PC-3 (cell line): ENCODE results near the gene FBXO42. TPM values are rescaled to one million over a fixed set of nuclear protein-coding genes. Genes with fewer than 3 reads are reported as not detected.
"Not testable (repeated sequence)": the region's sequence is repeated elsewhere in the genome, so short reads cannot be mapped to it uniquely, and the experiment has no call there.

Experiments used
- ATAC-seq: fragments of 200-7000 bp; cut with Tn5 transposase; 2 replicates; pipeline ENCODE4 v1.9.1; 2020; ENCODE audit warnings: mild to moderate bottlenecking, moderate library complexity
- BruUV-seq: library from RNA; stranded (reverse); fragments of 400-500 nt; replicated peaks from 2 replicates; lab custom pipeline; 2021; lab: Mats Ljungman, UMichigan
- CTCF ChIA-PET: fragments of 300-600 bp; sonication (Branson Sonifier 250); formaldehyde crosslinking; loops from one replicate; lab custom pipeline; 2022; ENCODE audit warnings: antibody characterized with exemption; lab: Charles Lee
- POLR2A ChIA-PET: fragments of 300-600 bp; sonication (Branson Sonifier 250); formaldehyde crosslinking; loops from one replicate; lab custom pipeline; 2022; ENCODE audit warnings: antibody characterized with exemption; ENCODE audit not compliant: unreplicated experiment; lab: Charles Lee
- DNase-seq: peaks from one replicate; pipeline ENCODE4 v3.0.0-alpha.2; 2015
- H2AFZ ChIP-seq: fragments of 300-600 bp; sonication (generic); 2 replicates; pipeline ENCODE4 v1.6.0; 2016; ENCODE audit warnings: antibody characterized with exemption, low read length
- H3F3A ChIP-seq: fragments of 300-600 bp; sonication (generic); one replicate; pipeline ENCODE4 v1.6.0; 2017; ENCODE audit warnings: antibody characterized with exemption, low read length, control low read depth, mild to moderate bottlenecking; ENCODE audit not compliant: unreplicated experiment
- H3K27ac ChIP-seq: fragments of 300-600 bp; sonication (generic); 2 replicates; pipeline ENCODE4 v1.5.1; 2016; ENCODE audit warnings: mild to moderate bottlenecking, low read length
- H3K27me3 ChIP-seq: fragments of 300-600 bp; sonication (generic); 2 replicates; pipeline ENCODE4 v1.6.1; 2016; ENCODE audit warnings: low read length, mixed read lengths
- H3K36me3 ChIP-seq: fragments of 300-600 bp; sonication (generic); 2 replicates; pipeline ENCODE4 v1.6.1; 2016; ENCODE audit warnings: low read depth, mixed run types, low read length, mixed read lengths
- H3K4me1 ChIP-seq: fragments of 300-600 bp; sonication (generic); 2 replicates; pipeline ENCODE4 v1.5.1; 2016; ENCODE audit warnings: low read length; ENCODE audit not compliant: insufficient read depth
- H3K4me2 ChIP-seq: fragments of 300-600 bp; sonication (generic); 2 replicates; pipeline ENCODE4 v1.6.0; 2016; ENCODE audit warnings: low read length
- H3K4me3 ChIP-seq: fragments of 300-600 bp; sonication (generic); 2 replicates; pipeline ENCODE4 v1.5.1; 2016; ENCODE audit warnings: mild to moderate bottlenecking, low read length, mixed read lengths
- H3K79me2 ChIP-seq: fragments of 300-600 bp; sonication (generic); 2 replicates; pipeline ENCODE4 v1.6.1; 2017; ENCODE audit warnings: low read length, mixed read lengths
- H3K9ac ChIP-seq: fragments of 300-600 bp; sonication (generic); 2 replicates; pipeline ENCODE4 v1.6.0; 2016; ENCODE audit warnings: mild to moderate bottlenecking, low read length
- H3K9me2 ChIP-seq: fragments of 300-600 bp; sonication (generic); replicated peaks from 2 replicates; pipeline ENCODE4 v1.6.1; 2016; ENCODE audit warnings: mixed run types, low read length, mixed read lengths
- H3K9me3 ChIP-seq: fragments of 300-600 bp; sonication (generic); 2 replicates; pipeline ENCODE4 v1.6.1; 2016; ENCODE audit warnings: low read length, mixed read lengths
- H4K20me1 ChIP-seq: fragments of 300-600 bp; sonication (generic); 2 replicates; pipeline ENCODE4 v1.6.1; 2016; ENCODE audit warnings: low read length, mixed read lengths
- EZH2 ChIP-seq: fragments of 300-600 bp; sonication (generic); IDR thresholded peaks from one replicate; pipeline ENCODE4 v1.6.1; 2017; ENCODE audit warnings: antibody characterized with exemption, mild to moderate bottlenecking, low read length; ENCODE audit not compliant: unreplicated experiment
- EZH2phosphoT487 ChIP-seq: fragments of 300-600 bp; sonication (generic); IDR thresholded peaks from 2 replicates; pipeline ENCODE4 v1.6.1; 2018; ENCODE audit warnings: mild to moderate bottlenecking, antibody characterized with exemption, low read length, borderline replicate concordance
- intact Hi-C: fragments of 100-400 bp; cut with micrococcal nuclease; formaldehyde crosslinking; loops from 2 replicates; pipeline ENCODE4 v1.9.0; 2023
- total RNA-seq: library from RNA; depleted of rRNA; stranded (reverse); fragments of >200 nt; gene quantifications from 2 replicates; pipeline ENCODE4 v1.2.3, GENCODE V29; 2014
- TF ChIP-seq, protein P1 (sequence below): fragments of 300-600 bp; sonication (generic); conservative IDR thresholded peaks from 2 replicates; pipeline ENCODE4 v1.5.1; 2017; ENCODE audit warnings: antibody characterized with exemption, low read depth, mild to moderate bottlenecking, low read length

The FBXO42 gene
- total RNA-seq, 1 experiment from 2014 or later = 16.0 TPM

DNA sequence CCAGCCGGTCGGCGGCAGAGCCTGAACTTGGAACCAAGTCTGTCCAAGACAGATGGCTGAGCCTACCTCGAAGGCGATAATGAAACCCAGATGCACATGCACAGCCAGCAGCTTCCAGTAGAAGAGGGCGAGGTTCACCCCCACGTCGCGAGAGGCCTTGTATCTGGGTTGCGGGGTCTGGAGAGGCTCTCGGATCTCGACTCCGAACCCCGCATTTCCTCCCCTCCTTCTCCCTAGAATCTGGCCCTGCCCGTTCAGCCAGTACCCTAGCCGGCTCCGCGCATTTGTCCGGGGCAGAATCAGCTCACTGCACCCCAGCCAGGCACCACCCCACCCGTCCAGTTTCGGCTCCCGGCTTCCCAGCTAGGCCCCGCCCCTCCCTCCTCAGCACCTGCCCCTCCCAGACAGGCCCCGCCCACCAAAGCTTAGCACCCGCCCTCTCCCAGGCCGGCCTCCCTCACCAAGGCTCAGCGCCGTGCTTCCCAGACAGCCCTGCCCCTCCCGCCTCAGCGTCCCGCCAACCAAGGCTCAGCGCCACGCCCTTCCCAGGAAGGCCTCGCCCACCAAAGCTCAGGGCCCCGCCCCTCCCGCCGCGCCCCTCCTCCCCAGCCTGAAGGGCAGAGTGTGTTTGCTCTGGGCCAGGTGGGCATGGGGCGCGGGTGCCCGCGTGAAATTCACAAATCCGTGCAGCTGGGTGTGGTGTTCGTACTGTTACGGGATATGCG, 135.1 kb downstream of the FBXO42 start:
- H3K36me3 ChIP-seq = no peaks in the 10 kb centered on the region
- POLR2A ChIA-PET = interaction anchor here (0.6 to 1.1 kb wide), 5 partner anchors 10 to 1702 kb away, joined by 3 to 4 read pairs (median 3); no protein-coding TSS in a partner anchor
- ATAC-seq (peak; percentile 97), DNase-seq (peak; percentile 97)
- intact Hi-C loops = no loop called here
- no peaks in the 10 kb centered on the region for H3K79me2 ChIP-seq
- peak overlapping the region; percentile 68 for H3K4me3 ChIP-seq
- no peaks in the 10 kb centered on the region for H3K27me3 ChIP-seq
- no peaks in the 10 kb centered on the region for H3K9me3 ChIP-seq
- no peaks in the 10 kb centered on the region for H3F3A ChIP-seq
- no peak for TF ChIP-seq EZH2phosphoT487
- no peak for TF ChIP-seq EZH2
- TF ChIP-seq, protein P1, sequence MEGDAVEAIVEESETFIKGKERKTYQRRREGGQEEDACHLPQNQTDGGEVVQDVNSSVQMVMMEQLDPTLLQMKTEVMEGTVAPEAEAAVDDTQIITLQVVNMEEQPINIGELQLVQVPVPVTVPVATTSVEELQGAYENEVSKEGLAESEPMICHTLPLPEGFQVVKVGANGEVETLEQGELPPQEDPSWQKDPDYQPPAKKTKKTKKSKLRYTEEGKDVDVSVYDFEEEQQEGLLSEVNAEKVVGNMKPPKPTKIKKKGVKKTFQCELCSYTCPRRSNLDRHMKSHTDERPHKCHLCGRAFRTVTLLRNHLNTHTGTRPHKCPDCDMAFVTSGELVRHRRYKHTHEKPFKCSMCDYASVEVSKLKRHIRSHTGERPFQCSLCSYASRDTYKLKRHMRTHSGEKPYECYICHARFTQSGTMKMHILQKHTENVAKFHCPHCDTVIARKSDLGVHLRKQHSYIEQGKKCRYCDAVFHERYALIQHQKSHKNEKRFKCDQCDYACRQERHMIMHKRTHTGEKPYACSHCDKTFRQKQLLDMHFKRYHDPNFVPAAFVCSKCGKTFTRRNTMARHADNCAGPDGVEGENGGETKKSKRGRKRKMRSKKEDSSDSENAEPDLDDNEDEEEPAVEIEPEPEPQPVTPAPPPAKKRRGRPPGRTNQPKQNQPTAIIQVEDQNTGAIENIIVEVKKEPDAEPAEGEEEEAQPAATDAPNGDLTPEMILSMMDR = no peak
- peaks cover 14% of the 10 kb centered on the region; the same call in 1 of the 2 replicates for H3K4me1 ChIP-seq
- no peaks in the 10 kb centered on the region for H3K9me2 ChIP-seq
- no peak overlapping the region for H3K27ac ChIP-seq
- peak overlapping the region; percentile 33; the same call in 1 of the 2 replicates for H3K9ac ChIP-seq
- CTCF ChIA-PET = interaction anchor here (0.5 to 1.4 kb wide), 5 partner anchors 11 to 146 kb away, joined by 3 to 6 read pairs (median 4); no protein-coding TSS in a partner anchor
- peak overlapping the region; percentile 85 for H3K4me2 ChIP-seq
- H2AFZ ChIP-seq = peak overlapping the region; percentile 86
- no peaks in the 10 kb centered on the region for H4K20me1 ChIP-seq
- BruUV-seq = TSS peak; percentile 92

DNA sequence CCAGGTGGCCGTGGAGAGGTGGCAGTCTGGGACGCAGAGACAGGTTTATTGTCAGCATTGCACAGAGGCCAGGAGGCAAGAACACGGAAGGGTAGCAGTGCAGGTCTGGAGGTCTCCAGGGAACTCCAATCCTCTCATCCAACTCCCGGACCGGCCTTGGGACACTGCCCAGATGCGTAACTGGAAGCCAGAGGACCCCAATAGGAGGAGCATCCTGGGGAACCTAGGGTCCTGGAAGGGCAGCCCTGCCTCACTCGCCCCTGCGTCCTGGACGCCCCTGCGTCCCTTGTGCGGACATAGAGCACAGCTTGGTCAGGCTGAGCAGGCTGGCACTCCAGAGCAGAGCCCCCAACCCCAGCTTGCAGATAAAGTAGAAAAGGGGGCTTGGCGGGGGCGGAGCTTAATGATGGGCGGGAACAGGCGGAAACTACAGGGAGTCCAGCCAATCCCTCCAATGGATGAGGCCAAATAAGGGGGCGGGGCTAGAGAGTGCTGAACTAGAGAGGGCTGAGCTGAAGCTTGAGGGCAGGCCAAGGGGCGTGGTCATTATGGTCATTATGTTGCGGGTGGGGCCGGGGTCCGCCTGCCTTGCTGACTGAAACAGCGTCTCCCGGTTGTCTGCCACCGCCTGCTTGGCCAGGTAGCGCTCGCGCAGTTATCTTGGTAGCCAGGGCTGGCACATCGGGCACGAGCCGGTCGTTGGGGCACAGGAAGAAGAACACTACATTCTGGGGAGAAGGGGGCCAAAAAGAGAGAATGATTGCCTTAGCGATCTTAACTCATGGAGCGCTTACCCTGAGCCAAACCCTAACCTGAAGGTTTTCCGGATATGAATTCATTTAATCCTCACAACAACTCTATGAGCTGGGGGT, 136.2 kb downstream of the FBXO42 start:
- no peaks in the 10 kb centered on the region for H3K36me3 ChIP-seq
- ATAC-seq (peak; percentile 45), DNase-seq (peak; percentile 82)
- intact Hi-C loops = no loop called here
- ChIA-PET CTCF (interaction anchor here (0.6 to 1.4 kb wide), 3 partner anchors 9 to 57 kb away, joined by 3 to 5 read pairs (median 4); no protein-coding TSS in a partner anchor), POLR2A (interaction anchor here (0.6 kb wide), 1 partner anchor 9 kb away, joined by 5 read pairs; no protein-coding TSS in a partner anchor)
- H3K79me2 ChIP-seq = no peaks in the 10 kb centered on the region
- TF ChIP-seq, protein P1 = no peak
- TF ChIP-seq EZH2 = no peak
- no peak for TF ChIP-seq EZH2phosphoT487
- H3K4me2 ChIP-seq = peak overlapping the region; percentile 85
- H3F3A ChIP-seq = no peaks in the 10 kb centered on the region
- no peaks in the 10 kb centered on the region for H4K20me1 ChIP-seq
- H3K9me2 ChIP-seq = no peaks in the 10 kb centered on the region
- H3K4me1 ChIP-seq = peaks cover 15% of the 10 kb centered on the region; the same call in 1 of the 2 replicates
- peak overlapping the region; percentile 68 for H3K4me3 ChIP-seq
- no peaks in the 10 kb centered on the region for H3K9me3 ChIP-seq
- H3K27ac ChIP-seq = no peak overlapping the region
- peak overlapping the region; percentile 33; the same call in 1 of the 2 replicates for H3K9ac ChIP-seq
- H2AFZ ChIP-seq = peak overlapping the region; percentile 86
- no TSS peak for BruUV-seq
- no peaks in the 10 kb centered on the region for H3K27me3 ChIP-seq

DNA sequence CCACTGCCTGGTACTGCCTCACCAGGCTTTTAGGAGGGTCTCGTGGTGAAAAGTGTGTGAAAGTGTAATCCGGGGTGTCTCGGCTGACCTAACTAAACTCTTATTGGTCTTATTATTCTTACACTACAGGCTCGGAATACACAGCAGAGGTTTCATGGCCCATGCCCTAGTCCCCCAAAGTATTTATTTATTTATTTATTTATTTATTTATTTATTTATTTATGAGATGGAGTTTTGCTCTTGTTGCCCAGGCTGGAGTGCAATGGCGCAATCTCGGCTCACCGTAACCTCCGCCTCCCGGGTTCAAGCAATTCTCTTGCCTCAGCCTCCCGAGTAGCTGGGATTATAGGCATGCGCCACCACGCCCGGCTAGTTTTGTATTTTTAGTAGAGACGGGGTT, 137.0 kb downstream of the FBXO42 start:
- POLR2A ChIA-PET, H3K79me2 ChIP-seq, intact Hi-C loops, H3K4me3 ChIP-seq, H3F3A ChIP-seq, DNase-seq, BruUV-seq, H3K9me3 ChIP-seq, CTCF ChIA-PET, H3K9me2 ChIP-seq, ATAC-seq, H3K36me3 ChIP-seq, H2AFZ ChIP-seq, H3K27ac ChIP-seq, H3K4me2 ChIP-seq, H3K27me3 ChIP-seq, H4K20me1 ChIP-seq, H3K9ac ChIP-seq: not testable (repeated sequence)
- H3K4me1 ChIP-seq = peaks cover 15% of the 10 kb centered on the region; the same call in 1 of the 2 replicates

DNA sequence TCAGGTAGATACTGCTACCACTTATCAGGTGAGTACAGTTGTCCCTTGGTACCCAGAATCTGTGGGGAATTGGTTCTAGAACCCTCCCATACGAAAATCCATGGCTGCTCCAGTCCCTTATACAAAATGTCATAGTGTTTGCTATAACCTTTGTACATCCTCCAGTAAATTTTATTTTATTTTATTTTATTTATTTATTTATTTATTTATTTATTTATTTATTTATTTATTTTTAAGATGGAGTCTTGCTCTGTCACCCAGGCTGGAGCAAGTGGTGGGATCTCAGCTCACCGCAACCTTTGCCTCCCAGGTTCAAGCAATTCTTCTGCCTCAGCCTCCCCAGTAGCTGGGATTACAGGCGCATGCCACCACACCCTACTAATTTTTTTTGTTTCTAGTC, 138.7 kb downstream of the FBXO42 start:
- POLR2A ChIA-PET, H4K20me1 ChIP-seq, H2AFZ ChIP-seq, intact Hi-C loops, H3K27me3 ChIP-seq, H3K79me2 ChIP-seq, H3K36me3 ChIP-seq, H3F3A ChIP-seq, BruUV-seq, H3K27ac ChIP-seq, H3K9me2 ChIP-seq, ATAC-seq, H3K4me2 ChIP-seq, H3K4me3 ChIP-seq, CTCF ChIA-PET, H3K9me3 ChIP-seq, DNase-seq, H3K9ac ChIP-seq: not testable (repeated sequence)
- peaks cover 15% of the 10 kb centered on the region; the same call in 1 of the 2 replicates for H3K4me1 ChIP-seq
